Fibroblast of lung (primary cell): ENCODE measurements around the gene MYMX. TPM values are rescaled to one million over a fixed set of nuclear protein-coding genes. Genes with fewer than 3 reads are reported as not detected.

Source experiments
- DNase-seq, 2 donors: peaks; one replicate each; pipeline versions ENCODE4 v3.0.0 to v3.0.0-alpha.2; 2010; ENCODE audit warnings: low read depth in 2 of 2
- H2AFZ ChIP-seq: 2 replicates; pipeline ENCODE4 v1.5.1; 2012; ENCODE audit warnings: low read length, control low read depth, inconsistent platforms
- H3K27ac ChIP-seq: 2 replicates; pipeline ENCODE4 v1.5.1; 2011; ENCODE audit warnings: low read length, control low read depth; ENCODE audit not compliant: insufficient read depth
- H3K27me3 ChIP-seq: 2 replicates; pipeline ENCODE4 v1.5.1; 2011; ENCODE audit warnings: mild to moderate bottlenecking, low read length; ENCODE audit not compliant: control insufficient read depth, insufficient read depth
- H3K36me3 ChIP-seq: 2 replicates; pipeline ENCODE4 v1.5.1; 2011; ENCODE audit warnings: low read length; ENCODE audit not compliant: control insufficient read depth, insufficient read depth
- H3K4me1 ChIP-seq: 2 replicates; pipeline ENCODE4 v1.5.1; 2011; ENCODE audit warnings: low read length; ENCODE audit not compliant: control insufficient read depth, insufficient read depth; ENCODE audit errors: extremely low read depth
- H3K4me2 ChIP-seq: 2 replicates; pipeline ENCODE4 v1.5.1; 2011; ENCODE audit warnings: low read length, control low read depth; ENCODE audit not compliant: insufficient read depth; ENCODE audit errors: extremely low read depth
- H3K4me3 ChIP-seq, 4 experiments: fragments of 200-600 bp in 1 of 4; sonication (generic) in 1 of 4; replicated peaks in 1 of 4; 2 replicates each; pipeline ENCODE4 v1.5.1; 2011 to 2016; ENCODE audit warnings: low read length in 4 of 4, low read depth in 3 of 4, mild to moderate bottlenecking in 3 of 4, control low read depth in 2 of 4, inconsistent platforms in 1 of 4, mixed read lengths in 1 of 4; ENCODE audit not compliant: insufficient read depth in 1 of 4; ENCODE audit errors: control extremely low read depth in 1 of 4
- H3K79me2 ChIP-seq: 2 replicates; pipeline ENCODE4 v1.5.1; 2012; ENCODE audit warnings: mild to moderate bottlenecking, low read length, inconsistent platforms; ENCODE audit not compliant: control insufficient read depth, insufficient read depth
- H3K9ac ChIP-seq: 2 replicates; pipeline ENCODE4 v1.5.1; 2011; ENCODE audit warnings: mild to moderate bottlenecking, low read length, control low read depth; ENCODE audit not compliant: insufficient read depth
- H3K9me3 ChIP-seq: 2 replicates; pipeline ENCODE4 v1.5.1; 2012; ENCODE audit warnings: low read depth, low read length; ENCODE audit not compliant: control insufficient read depth, insufficient read depth
- H4K20me1 ChIP-seq: 2 replicates; pipeline ENCODE4 v1.5.1; 2011; ENCODE audit warnings: low read length; ENCODE audit not compliant: control insufficient read depth, insufficient read depth; ENCODE audit errors: extremely low read depth
- EZH2 ChIP-seq: IDR thresholded peaks from 2 replicates; pipeline ENCODE4 v1.5.1; 2012; ENCODE audit warnings: low read length, control low read depth, mild to moderate bottlenecking; ENCODE audit errors: missing control alignments
- polyA plus RNA-seq, 2 donors: library from polyadenylated mRNA; depleted of rRNA in 1 of 2; stranded (reverse) in 1 of 2; unstranded in 1 of 2; fragments of >200 nt; gene quantifications; 2 replicates each; pipeline ENCODE4 v1.2.1, GENCODE V29; 2011 to 2012; ENCODE audit warnings: missing spikeins in 1 of 2
- total RNA-seq: library from RNA; depleted of rRNA; stranded (reverse); fragments of >200 nt; gene quantifications from 2 replicates; pipeline ENCODE4 v1.2.1, GENCODE V29; 2014
- TF ChIP-seq, protein P1 (sequence below), 2 donors: IDR thresholded peaks in 1 of 2; conservative IDR thresholded peaks in 1 of 2; 1 replicate in 1 of 2; 2 replicates in 1 of 2; pipeline ENCODE4 v1.5.1; 2011 to 2012; ENCODE audit warnings: low read length in 2 of 2, control low read depth in 1 of 2, inconsistent platforms in 1 of 2, low read depth in 1 of 2, mild to moderate bottlenecking in 1 of 2

Gene MYMX
- total and polyA plus RNA-seq, 2 donors (not counting 1 experiment from before 2014, with no cell fraction given) = not detected

DNA sequence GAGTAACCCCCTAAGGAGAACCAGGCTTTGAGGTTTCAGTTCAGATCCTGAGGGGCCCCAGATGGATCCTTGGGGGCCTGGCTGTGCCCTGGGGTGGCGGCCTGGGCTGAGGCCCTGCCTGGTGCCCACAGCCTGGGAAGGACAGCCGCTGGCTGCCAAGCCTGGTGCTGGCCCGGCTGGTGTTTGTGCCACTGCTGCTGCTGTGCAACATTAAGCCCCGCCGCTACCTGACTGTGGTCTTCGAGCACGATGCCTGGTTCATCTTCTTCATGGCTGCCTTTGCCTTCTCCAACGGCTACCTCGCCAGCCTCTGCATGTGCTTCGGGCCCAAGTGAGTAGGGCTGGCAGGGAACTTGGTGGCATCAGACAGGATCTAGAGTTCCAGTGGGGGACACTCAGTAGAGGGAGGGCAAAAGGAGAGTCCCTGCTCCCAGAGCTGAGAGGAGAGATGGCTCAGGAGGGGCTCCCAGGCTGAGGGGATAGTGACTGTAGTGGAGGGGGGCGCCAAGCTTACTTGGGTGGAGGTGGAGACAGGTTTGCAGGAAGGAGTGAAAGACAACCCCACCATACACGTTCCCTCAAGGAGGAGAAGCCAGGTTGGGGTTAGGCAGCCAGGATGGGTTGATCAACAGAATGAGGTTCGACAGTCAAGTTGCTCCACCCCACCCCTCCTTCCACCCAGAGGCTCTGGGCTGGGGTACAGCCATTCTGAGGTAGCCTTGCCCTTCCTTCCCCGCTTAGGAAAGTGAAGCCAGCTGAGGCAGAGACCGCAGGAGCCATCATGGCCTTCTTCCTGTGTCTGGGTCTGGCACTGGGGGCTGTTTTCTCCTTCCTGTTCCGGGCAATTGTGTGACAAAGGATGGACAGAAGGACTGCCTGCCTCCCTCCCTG is 16.2 kb downstream of the MYMX start:
- Histone ChIP-seq H3K4me2 (no peak overlapping the region), H3K4me1 (peaks cover 18% of the 10 kb centered on the region), H3K79me2 (no peaks in the 10 kb centered on the region), H3K36me3 (peaks cover 6% of the 10 kb centered on the region), H4K20me1 (no peaks in the 10 kb centered on the region), H3K4me3 (no peak overlapping the region), H3K9me3 (no peaks in the 10 kb centered on the region), H3K9ac (no peak overlapping the region), H3K27ac (no peak overlapping the region), H3K27me3 (no peaks in the 10 kb centered on the region), H2AFZ (no peak overlapping the region)
- TF ChIP-seq, protein P1, sequence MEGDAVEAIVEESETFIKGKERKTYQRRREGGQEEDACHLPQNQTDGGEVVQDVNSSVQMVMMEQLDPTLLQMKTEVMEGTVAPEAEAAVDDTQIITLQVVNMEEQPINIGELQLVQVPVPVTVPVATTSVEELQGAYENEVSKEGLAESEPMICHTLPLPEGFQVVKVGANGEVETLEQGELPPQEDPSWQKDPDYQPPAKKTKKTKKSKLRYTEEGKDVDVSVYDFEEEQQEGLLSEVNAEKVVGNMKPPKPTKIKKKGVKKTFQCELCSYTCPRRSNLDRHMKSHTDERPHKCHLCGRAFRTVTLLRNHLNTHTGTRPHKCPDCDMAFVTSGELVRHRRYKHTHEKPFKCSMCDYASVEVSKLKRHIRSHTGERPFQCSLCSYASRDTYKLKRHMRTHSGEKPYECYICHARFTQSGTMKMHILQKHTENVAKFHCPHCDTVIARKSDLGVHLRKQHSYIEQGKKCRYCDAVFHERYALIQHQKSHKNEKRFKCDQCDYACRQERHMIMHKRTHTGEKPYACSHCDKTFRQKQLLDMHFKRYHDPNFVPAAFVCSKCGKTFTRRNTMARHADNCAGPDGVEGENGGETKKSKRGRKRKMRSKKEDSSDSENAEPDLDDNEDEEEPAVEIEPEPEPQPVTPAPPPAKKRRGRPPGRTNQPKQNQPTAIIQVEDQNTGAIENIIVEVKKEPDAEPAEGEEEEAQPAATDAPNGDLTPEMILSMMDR (conservative IDR thresholded peaks at IDR 0.05 in 1 of 2, IDR thresholded peaks at IDR 0.05 in 1 of 2; ENCODE audit: low read depth in 1 of 2, low read length in 2 of 2) = no peak
- TF ChIP-seq EZH2 = no peak
- DNase-seq = no peak

DNA sequence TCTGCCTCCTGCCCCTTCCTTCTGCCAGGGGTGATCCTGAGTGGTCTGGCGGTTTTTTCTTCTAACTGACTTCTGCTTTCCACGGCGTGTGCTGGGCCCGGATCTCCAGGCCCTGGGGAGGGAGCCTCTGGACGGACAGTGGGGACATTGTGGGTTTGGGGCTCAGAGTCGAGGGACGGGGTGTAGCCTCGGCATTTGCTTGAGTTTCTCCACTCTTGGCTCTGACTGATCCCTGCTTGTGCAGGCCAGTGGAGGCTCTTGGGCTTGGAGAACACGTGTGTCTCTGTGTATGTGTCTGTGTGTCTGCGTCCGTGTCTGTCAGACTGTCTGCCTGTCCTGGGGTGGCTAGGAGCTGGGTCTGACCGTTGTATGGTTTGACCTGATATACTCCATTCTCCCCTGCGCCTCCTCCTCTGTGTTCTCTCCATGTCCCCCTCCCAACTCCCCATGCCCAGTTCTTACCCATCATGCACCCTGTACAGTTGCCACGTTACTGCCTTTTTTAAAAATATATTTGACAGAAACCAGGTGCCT is 16.9 kb downstream of the MYMX start:
- TF ChIP-seq, protein P1 (conservative IDR thresholded peaks at IDR 0.05 in 1 of 2, IDR thresholded peaks at IDR 0.05 in 1 of 2; ENCODE audit: low read depth in 1 of 2, low read length in 2 of 2) = no peak
- TF ChIP-seq EZH2 = no peak
- Histone ChIP-seq H3K4me1 (peaks cover 18% of the 10 kb centered on the region), H3K9ac (no peak overlapping the region), H3K27ac (peak overlapping the region; percentile 18), H3K4me2 (peak overlapping the region; percentile 17), H3K9me3 (no peaks in the 10 kb centered on the region), H3K79me2 (no peaks in the 10 kb centered on the region), H3K27me3 (no peaks in the 10 kb centered on the region), H2AFZ (no peak overlapping the region), H3K36me3 (peaks cover 6% of the 10 kb centered on the region), H4K20me1 (no peaks in the 10 kb centered on the region), H3K4me3 (no peak overlapping the region)
- DNase-seq = no peak

DNA sequence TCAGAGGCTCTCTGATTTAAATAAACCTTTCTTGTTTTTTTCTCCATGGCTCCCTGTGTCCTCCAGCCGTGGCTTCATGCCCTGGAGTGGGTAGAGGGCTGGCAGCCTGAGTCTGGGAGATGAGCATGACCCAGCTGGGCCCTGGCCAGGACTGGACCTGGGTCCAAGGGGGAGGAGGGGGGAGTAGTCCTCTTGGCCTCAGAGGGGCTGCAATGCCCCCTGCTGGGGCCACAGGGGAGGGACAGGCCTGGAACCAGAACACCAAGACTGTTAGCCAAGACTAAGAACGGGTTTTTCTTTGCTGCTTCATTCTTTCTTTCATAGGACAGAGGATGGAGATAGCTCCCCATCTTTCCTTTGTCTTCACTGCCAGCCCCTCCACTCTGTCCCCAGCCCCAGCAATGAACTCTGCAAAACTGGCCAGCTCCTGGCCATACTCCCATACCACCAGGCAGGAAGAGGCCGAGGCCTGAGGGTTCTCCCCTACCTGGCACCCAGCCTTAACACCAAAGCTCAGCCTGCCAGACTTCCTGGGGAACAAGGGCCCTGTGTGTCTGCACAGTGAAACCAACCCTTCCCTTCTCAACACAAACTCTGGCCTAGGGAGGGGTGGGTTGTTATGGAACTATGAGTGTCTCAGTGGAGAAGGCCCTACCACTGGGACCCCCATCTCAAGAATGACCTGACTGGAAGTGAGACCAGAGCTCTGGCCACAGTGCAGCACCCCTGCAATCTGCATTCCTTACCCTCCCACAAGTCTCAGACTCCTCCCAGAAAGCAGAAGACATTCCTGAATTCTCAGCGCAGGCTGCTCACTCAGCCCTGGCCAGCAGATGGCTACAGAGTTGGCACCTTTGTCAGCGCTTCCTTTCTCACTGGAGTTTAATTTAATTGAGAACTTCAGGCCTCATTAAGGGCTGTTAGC is 17.6 kb downstream of the MYMX start:
- Histone ChIP-seq H3K9ac (no peak overlapping the region), H3K4me3 (no peak overlapping the region), H3K9me3 (no peaks in the 10 kb centered on the region), H3K4me2 (peak overlapping the region; percentile 17), H2AFZ (no peak overlapping the region), H4K20me1 (no peaks in the 10 kb centered on the region), H3K27ac (peak overlapping the region; percentile 18), H3K79me2 (no peaks in the 10 kb centered on the region), H3K27me3 (no peaks in the 10 kb centered on the region), H3K4me1 (peaks cover 18% of the 10 kb centered on the region), H3K36me3 (peaks cover 5% of the 10 kb centered on the region)
- TF ChIP-seq, protein P1 (conservative IDR thresholded peaks at IDR 0.05 in 1 of 2, IDR thresholded peaks at IDR 0.05 in 1 of 2; ENCODE audit: low read depth in 1 of 2, low read length in 2 of 2) = peak; percentile 90 to 95
- no peak for TF ChIP-seq EZH2
- DNase-seq = peak; percentile 75 to 87
